Measurements from ENCODE around the gene DHRS7C. TPM values are rescaled to one million over a fixed set of nuclear protein-coding genes. Genes with fewer than 3 reads are reported as not detected.

Gene DHRS7C
- polyA plus RNA-seq, 1 experiment, result not detected

- no peak for DNase-seq (ENCODE audit: low read depth, low spot score)
- Histone ChIP-seq H3K27me3 (ENCODE audit: control insufficient read depth, insufficient read depth, low read length) (no peaks in the 10 kb centered on the region), H3K9me3 (ENCODE audit: control insufficient read depth, insufficient read depth, low read length) (peaks cover 41% of the 10 kb centered on the region), H3K4me3 (ENCODE audit: low read depth, low read length) (no peak overlapping the region), H3K27ac (ENCODE audit: low read depth, low read length) (no peak overlapping the region)
- ChIA-PET CTCF (no interaction called here), POLR2A (no interaction called here)
- no peak for TF ChIP-seq CTCF (IDR thresholded peaks at IDR 0.05; ENCODE audit: low read depth, low read length)
Measured at GRCh38 chr17:9810100-9810949, 18.9 kb upstream of the DHRS7C start.

- no peak for DNase-seq (ENCODE audit: low read depth, low spot score)
- H3K27ac ChIP-seq (ENCODE audit: low read depth, low read length), result no peak overlapping the region
- ChIA-PET CTCF (no interaction called here), POLR2A (no interaction called here)
- H3K4me3 ChIP-seq (ENCODE audit: low read depth, low read length), result no peak overlapping the region
- TF ChIP-seq CTCF (IDR thresholded peaks at IDR 0.05; ENCODE audit: low read depth, low read length), result no peak
- H3K9me3 ChIP-seq (ENCODE audit: control insufficient read depth, insufficient read depth, low read length), result peaks cover 34% of the 10 kb centered on the region
- no peaks in the 10 kb centered on the region for H3K27me3 ChIP-seq (ENCODE audit: control insufficient read depth, insufficient read depth, low read length)
Measured at GRCh38 chr17:9809409-9809808, 18.0 kb upstream of the DHRS7C start.

GRCh38 chr17:9806699-9807098 is 15.3 kb upstream of the DHRS7C start:
- ChIA-PET POLR2A (no interaction called here), CTCF (no interaction called here)
- no peaks in the 10 kb centered on the region for H3K27me3 ChIP-seq (ENCODE audit: control insufficient read depth, insufficient read depth, low read length)
- DNase-seq (ENCODE audit: low read depth, low spot score), result no peak
- H3K27ac ChIP-seq (ENCODE audit: low read depth, low read length), result no peak overlapping the region
- H3K9me3 ChIP-seq (ENCODE audit: control insufficient read depth, insufficient read depth, low read length), result peaks cover 30% of the 10 kb centered on the region
- TF ChIP-seq CTCF (IDR thresholded peaks at IDR 0.05; ENCODE audit: low read depth, low read length), result no peak
- no peak overlapping the region for H3K4me3 ChIP-seq (ENCODE audit: low read depth, low read length)

GRCh38 chr17:9805769-9806168 is 14.4 kb upstream of the DHRS7C start:
- TF ChIP-seq CTCF (IDR thresholded peaks at IDR 0.05; ENCODE audit: low read depth, low read length), result no peak
- Histone ChIP-seq H3K4me3 (ENCODE audit: low read depth, low read length) (no peak overlapping the region), H3K27me3 (ENCODE audit: control insufficient read depth, insufficient read depth, low read length) (no peaks in the 10 kb centered on the region), H3K27ac (ENCODE audit: low read depth, low read length) (no peak overlapping the region), H3K9me3 (ENCODE audit: control insufficient read depth, insufficient read depth, low read length) (peaks cover 29% of the 10 kb centered on the region)
- CTCF ChIA-PET, result no interaction called here
- no peak for DNase-seq (ENCODE audit: low read depth, low spot score)
- POLR2A ChIA-PET, result no interaction called here

- TF ChIP-seq CTCF (IDR thresholded peaks at IDR 0.05; ENCODE audit: low read depth, low read length), result no peak
- ChIA-PET POLR2A (no interaction called here), CTCF (no interaction called here)
- Histone ChIP-seq H3K27me3 (ENCODE audit: control insufficient read depth, insufficient read depth, low read length) (no peaks in the 10 kb centered on the region), H3K9me3 (ENCODE audit: control insufficient read depth, insufficient read depth, low read length) (peaks cover 16% of the 10 kb centered on the region), H3K4me3 (ENCODE audit: low read depth, low read length) (no peak overlapping the region), H3K27ac (ENCODE audit: low read depth, low read length) (no peak overlapping the region)
- no peak for DNase-seq (ENCODE audit: low read depth, low spot score)
Measured at GRCh38 chr17:9802697-9803096, 11.3 kb upstream of the DHRS7C start.

Measured in AG04450 (cell line).